Transverse colon (tissue), 4 donors: ENCODE measurements around the gene LRRN3. TPM values are rescaled to one million over a fixed set of nuclear protein-coding genes. Genes with fewer than 3 reads are reported as not detected.

ENCODE experiments used
- DNase-seq: peaks from one replicate; pipeline ENCODE4 v3.0.0-alpha.2; 2019
- H3K27ac ChIP-seq, 4 donors: fragments of 200-600 bp; sonication (generic); 2 replicates each; pipeline ENCODE4 v1.5.1; 2016 to 2018; ENCODE audit warnings: inconsistent platforms in 4 of 4
- H3K27me3 ChIP-seq: fragments of 200-600 bp; sonication (generic); 2 replicates; pipeline ENCODE4 v1.5.1; 2017; ENCODE audit warnings: inconsistent platforms
- H3K36me3 ChIP-seq, 4 donors: fragments of 200-600 bp; sonication (generic); 2 replicates each; pipeline ENCODE4 v1.5.1; 2017 to 2019; ENCODE audit warnings: inconsistent platforms in 4 of 4
- H3K4me1 ChIP-seq, 4 donors: fragments of 200-600 bp; sonication (generic); 2 replicates each; pipeline ENCODE4 v1.5.1; 2017 to 2020; ENCODE audit warnings: inconsistent platforms in 4 of 4
- H3K4me3 ChIP-seq, 4 donors: fragments of 200-600 bp; sonication (generic); 1 replicate in 1 of 4; 2 replicates in 3 of 4; pipeline versions ENCODE4 v1.5.1 to v1.6.1; 2017 to 2019; ENCODE audit warnings: inconsistent platforms in 4 of 4
- H3K9me3 ChIP-seq, 2 donors: fragments of 200-600 bp; sonication (generic); 2 replicates each; pipeline ENCODE4 v1.5.1; 2017 to 2019; ENCODE audit warnings: inconsistent platforms in 2 of 2
- CTCF ChIP-seq, 5 experiments: fragments of 200-600 bp in 3 of 5; fragments of 450-650 bp in 2 of 5; sonication (generic) in 3 of 5; IDR thresholded peaks; 1 replicate in 2 of 5; 2 replicates in 3 of 5; pipeline ENCODE4 v1.5.1; 2016 to 2017; ENCODE audit warnings: antibody characterized with exemption in 5 of 5, inconsistent platforms in 3 of 5, mild to moderate bottlenecking in 2 of 5, moderate library complexity in 1 of 5
- EP300 ChIP-seq: sonication (generic); formaldehyde crosslinking; IDR thresholded peaks from one replicate; pipeline ENCODE4 v1.6.1; 2017; ENCODE audit warnings: antibody characterized with exemption, low read depth
- POLR2A ChIP-seq: fragments of 450-650 bp; IDR thresholded peaks from one replicate; pipeline ENCODE4 v1.6.1; 2016; ENCODE audit warnings: antibody characterized with exemption, mild to moderate bottlenecking, moderate library complexity
- POLR2AphosphoS5 ChIP-seq, 3 donors: sonication (generic); formaldehyde crosslinking; IDR thresholded peaks; one replicate each; pipeline ENCODE4 v1.6.1; 2016; ENCODE audit warnings: antibody characterized with exemption in 3 of 3
- whole genome bisulfite sequencing, 2 donors: methylation state at CpG; one replicate each; pipeline ENCODE4 v1.1.5; 2018; ENCODE audit warnings: low coverage in 1 of 2; 5-methylcytosine and 5-hydroxymethylcytosine counted together
- in situ Hi-C, 4 donors: fragments of 200-750 bp; cut with MboI; loops; one replicate each; pipeline versions ENCODE4 v1.15.0 to v1.15.1; 2017; ENCODE audit warnings: low sequenced_read_pairs in 3 of 4, low pct_ligation_motif_present in 1 of 4, low pct_unique_long_range_greater_than_20kb in 1 of 4
- intact Hi-C: fragments of 100-400 bp; cut with DNase I; formaldehyde crosslinking; loops from one replicate; pipeline ENCODE4 v1.15.1; 2023; ENCODE audit warnings: low total_unique reads
- total RNA-seq, 4 donors: library from RNA; depleted of rRNA; stranded (reverse); fragments of >200 nt; gene quantifications; one replicate each; pipeline ENCODE4 v1.1.0, GENCODE V29; 2016

LRRN3 gene
- total RNA-seq, 4 donors from 2014 or later = 0.27 to 0.32 TPM; not detected in 2

DNA sequence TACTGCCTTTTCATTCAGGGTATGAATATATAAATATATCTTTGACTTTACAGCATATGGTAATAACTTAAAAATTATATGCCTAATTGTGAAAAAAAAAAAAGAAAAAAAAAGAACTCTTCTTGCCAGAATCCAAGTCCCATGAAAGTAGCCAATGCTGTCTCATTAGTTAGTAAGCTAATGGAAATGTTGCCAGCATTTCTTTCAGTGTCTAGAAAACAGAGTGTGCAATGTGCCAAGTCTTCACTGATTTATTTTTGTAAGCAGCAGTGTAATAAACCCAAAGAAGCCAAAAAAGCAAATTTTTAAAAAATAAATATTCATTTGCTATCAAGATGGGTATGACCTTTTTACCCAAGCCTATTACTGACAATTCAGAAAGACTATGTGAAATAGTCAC lies 31.1 kb upstream of the LRRN3 start:
- Histone ChIP-seq H3K27me3 (no peaks in the 10 kb centered on the region), H3K27ac (no peak overlapping the region), H3K9me3 (no peaks in the 10 kb centered on the region), H3K4me1 (no peaks in the 10 kb centered on the region), H3K4me3 (no peak overlapping the region), H3K36me3 (no peaks in the 10 kb centered on the region)
- intact Hi-C loops (no loop called here), in situ Hi-C loops (no loop called here)
- DNase-seq = no peak
- no peak for TF ChIP-seq POLR2A
- no peak for TF ChIP-seq EP300
- no peak for TF ChIP-seq CTCF (IDR thresholded peaks at IDR 0.05)
- TF ChIP-seq POLR2AphosphoS5 (IDR thresholded peaks at IDR 0.05) = no peak

- no peaks in the 10 kb centered on the region for H3K4me1 ChIP-seq
- H3K4me3 ChIP-seq = no peak overlapping the region
- H3K27me3 ChIP-seq = no peaks in the 10 kb centered on the region
- WGBS, 2 donors = 83 to 100% methylated on average over 1 of the region's 1 CpG
- no peaks in the 10 kb centered on the region for H3K36me3 ChIP-seq
- TF ChIP-seq CTCF (IDR thresholded peaks at IDR 0.05) (no peak), POLR2A (no peak), EP300 (no peak), POLR2AphosphoS5 (IDR thresholded peaks at IDR 0.05) (no peak)
- no peaks in the 10 kb centered on the region for H3K9me3 ChIP-seq
- H3K27ac ChIP-seq = no peak overlapping the region
- no peak for DNase-seq
- in situ Hi-C loops (no loop called here), intact Hi-C loops (no loop called here)
These were observed 27.8 kb upstream of the LRRN3 start for GRCh38 chr7:111063166-111063565.

GRCh38 chr7:111067251-111067650 lies 23.7 kb upstream of the LRRN3 start:
- Histone ChIP-seq H3K4me3 (no peak overlapping the region), H3K36me3 (no peaks in the 10 kb centered on the region), H3K27ac (no peak overlapping the region), H3K27me3 (no peaks in the 10 kb centered on the region), H3K9me3 (no peaks in the 10 kb centered on the region), H3K4me1 (no peaks in the 10 kb centered on the region)
- no peak for DNase-seq
- intact Hi-C loops = no loop called here
- no peak for TF ChIP-seq POLR2A
- TF ChIP-seq POLR2AphosphoS5 (IDR thresholded peaks at IDR 0.05) = no peak
- TF ChIP-seq EP300 = no peak
- no peak for TF ChIP-seq CTCF (IDR thresholded peaks at IDR 0.05)
- 96% methylated on average over 3 to 4 of the region's 4 CpGs for WGBS, 2 donors
- in situ Hi-C loops = no loop called here

DNA sequence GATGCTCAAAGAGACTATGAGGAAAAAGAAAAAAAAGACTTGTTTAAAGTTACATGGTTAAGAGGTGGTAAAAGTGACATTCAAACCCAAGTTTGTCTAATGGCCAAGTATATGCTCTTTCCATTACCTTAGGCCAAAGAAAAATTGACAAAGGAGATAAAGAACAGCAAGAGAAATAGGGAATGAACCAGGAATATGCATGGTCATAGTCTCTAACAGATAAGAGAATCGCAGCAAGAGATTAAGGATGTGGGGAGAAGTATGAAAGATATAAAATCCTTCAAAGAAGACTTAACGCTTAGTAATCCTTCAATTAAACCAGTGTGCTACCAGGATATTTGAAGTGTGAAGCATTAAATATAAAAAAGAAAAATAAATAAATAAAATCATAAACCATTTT lies 23.2 kb upstream of the LRRN3 start:
- WGBS, 2 donors = 80 to 100% methylated on average over 1 to 2 of the region's 2 CpGs
- Histone ChIP-seq H3K4me3 (no peak overlapping the region), H3K4me1 (no peaks in the 10 kb centered on the region), H3K27ac (no peak overlapping the region), H3K27me3 (no peaks in the 10 kb centered on the region), H3K36me3 (no peaks in the 10 kb centered on the region), H3K9me3 (no peaks in the 10 kb centered on the region)
- in situ Hi-C loops = no loop called here
- intact Hi-C loops = no loop called here
- no peak for DNase-seq
- TF ChIP-seq POLR2AphosphoS5 (IDR thresholded peaks at IDR 0.05) = no peak
- no peak for TF ChIP-seq POLR2A
- TF ChIP-seq EP300 = no peak
- TF ChIP-seq CTCF (IDR thresholded peaks at IDR 0.05) = no peak
